Suprapubic skin (tissue), 4 donors: ENCODE measurements around the gene AGPAT2. TPM values are rescaled to one million over a fixed set of nuclear protein-coding genes. Genes with fewer than 3 reads are reported as not detected.

Experiments used
- DNase-seq, 2 donors: peaks; one replicate each; pipeline ENCODE4 v3.0.0-alpha.2; 2019; ENCODE audit warnings: low spot score in 2 of 2
- H3K27ac ChIP-seq: fragments of 200-600 bp; sonication (generic); one replicate; pipeline ENCODE4 v1.5.1; 2019
- H3K27me3 ChIP-seq: fragments of 200-600 bp; sonication (generic); one replicate; pipeline ENCODE4 v1.5.1; 2019
- H3K36me3 ChIP-seq: fragments of 200-600 bp; sonication (generic); one replicate; pipeline ENCODE4 v1.5.1; 2019
- H3K4me1 ChIP-seq: fragments of 200-600 bp; sonication (generic); one replicate; pipeline ENCODE4 v1.5.1; 2019
- H3K4me3 ChIP-seq: fragments of 200-600 bp; sonication (generic); one replicate; pipeline ENCODE4 v1.5.1; 2019; ENCODE audit warnings: mild to moderate bottlenecking
- H3K9me3 ChIP-seq: fragments of 200-600 bp; sonication (generic); one replicate; pipeline ENCODE4 v1.5.1; 2019
- EP300 ChIP-seq: sonication (generic); formaldehyde crosslinking; IDR thresholded peaks from one replicate; pipeline ENCODE4 v1.6.1; 2017; ENCODE audit warnings: antibody characterized with exemption
- POLR2A ChIP-seq, 2 donors: fragments of 450-650 bp; IDR thresholded peaks; one replicate each; pipeline ENCODE4 v1.6.1; 2017; ENCODE audit warnings: antibody characterized with exemption in 2 of 2, mild to moderate bottlenecking in 2 of 2, moderate library complexity in 2 of 2
- POLR2AphosphoS5 ChIP-seq, 3 donors: sonication (generic); formaldehyde crosslinking; IDR thresholded peaks; one replicate each; pipeline ENCODE4 v1.6.1; 2017; ENCODE audit warnings: antibody characterized with exemption in 3 of 3
- WGBS: methylation state at CpG from one replicate; pipeline ENCODE4 v1.1.5; 2018; 5-methylcytosine and 5-hydroxymethylcytosine counted together
- total RNA-seq, 4 donors: library from RNA; depleted of rRNA; stranded (reverse); fragments of >200 nt; gene quantifications; one replicate each; pipeline ENCODE4 v1.1.0, GENCODE V29; 2016
- TF ChIP-seq, protein P1 (sequence below), 2 donors: fragments of 200-600 bp in 1 of 2; fragments of 450-650 bp in 1 of 2; sonication (generic) in 1 of 2; IDR thresholded peaks; one replicate each; pipeline ENCODE4 v1.5.1; 2016 to 2019; ENCODE audit warnings: antibody characterized with exemption in 2 of 2, mild to moderate bottlenecking in 1 of 2, moderate library complexity in 1 of 2

AGPAT2 gene
- total RNA-seq, 4 donors from 2014 or later = 43.5 to 73.2 (median 63.5) TPM

DNA sequence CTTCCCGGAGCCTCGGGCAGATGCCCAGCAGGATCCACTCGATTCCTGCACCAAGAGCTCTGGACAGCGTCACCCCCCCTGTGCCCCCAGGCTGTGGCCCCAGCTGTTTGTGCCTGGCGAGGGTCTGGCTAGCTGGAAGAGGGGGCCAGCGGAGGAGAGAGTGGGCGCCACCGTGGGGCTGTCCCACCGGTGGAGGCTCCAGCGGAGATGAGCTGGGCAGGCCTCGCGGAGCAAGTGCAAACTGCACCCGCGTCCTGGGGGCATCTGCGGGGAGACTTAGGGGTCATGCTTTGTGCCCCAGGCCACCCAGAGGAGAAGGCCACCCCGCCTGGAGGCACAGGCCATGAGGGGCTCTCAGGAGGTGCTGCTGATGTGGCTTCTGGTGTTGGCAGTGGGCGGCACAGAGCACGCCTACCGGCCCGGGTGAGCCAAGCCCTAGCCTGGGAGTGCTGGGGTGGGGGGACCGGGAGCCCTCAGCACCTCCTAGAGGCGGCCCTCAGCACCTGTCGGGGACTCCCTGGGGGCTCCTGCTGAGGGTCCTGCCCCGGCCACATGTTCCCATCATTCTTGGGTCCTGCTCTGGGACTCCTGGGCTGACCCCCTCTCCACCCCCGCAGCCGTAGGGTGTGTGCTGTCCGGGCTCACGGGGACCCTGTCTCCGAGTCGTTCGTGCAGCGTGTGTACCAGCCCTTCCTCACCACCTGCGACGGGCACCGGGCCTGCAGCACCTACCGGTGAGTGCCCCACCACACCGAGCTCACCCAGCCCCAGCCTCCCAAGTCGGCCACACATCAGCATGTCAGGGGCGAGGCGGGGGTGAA is 19.1 kb downstream of the AGPAT2 start:
- H3K27ac ChIP-seq = no peak overlapping the region
- no peak for TF ChIP-seq POLR2AphosphoS5 (IDR thresholded peaks at IDR 0.05)
- TF ChIP-seq EP300 = no peak
- TF ChIP-seq, protein P1, sequence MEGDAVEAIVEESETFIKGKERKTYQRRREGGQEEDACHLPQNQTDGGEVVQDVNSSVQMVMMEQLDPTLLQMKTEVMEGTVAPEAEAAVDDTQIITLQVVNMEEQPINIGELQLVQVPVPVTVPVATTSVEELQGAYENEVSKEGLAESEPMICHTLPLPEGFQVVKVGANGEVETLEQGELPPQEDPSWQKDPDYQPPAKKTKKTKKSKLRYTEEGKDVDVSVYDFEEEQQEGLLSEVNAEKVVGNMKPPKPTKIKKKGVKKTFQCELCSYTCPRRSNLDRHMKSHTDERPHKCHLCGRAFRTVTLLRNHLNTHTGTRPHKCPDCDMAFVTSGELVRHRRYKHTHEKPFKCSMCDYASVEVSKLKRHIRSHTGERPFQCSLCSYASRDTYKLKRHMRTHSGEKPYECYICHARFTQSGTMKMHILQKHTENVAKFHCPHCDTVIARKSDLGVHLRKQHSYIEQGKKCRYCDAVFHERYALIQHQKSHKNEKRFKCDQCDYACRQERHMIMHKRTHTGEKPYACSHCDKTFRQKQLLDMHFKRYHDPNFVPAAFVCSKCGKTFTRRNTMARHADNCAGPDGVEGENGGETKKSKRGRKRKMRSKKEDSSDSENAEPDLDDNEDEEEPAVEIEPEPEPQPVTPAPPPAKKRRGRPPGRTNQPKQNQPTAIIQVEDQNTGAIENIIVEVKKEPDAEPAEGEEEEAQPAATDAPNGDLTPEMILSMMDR (IDR thresholded peaks at IDR 0.05) = no peak
- no peak for TF ChIP-seq POLR2A (IDR thresholded peaks at IDR 0.05)
- H3K4me1 ChIP-seq = peaks cover 15% of the 10 kb centered on the region
- WGBS = no CpG with 5 or more reads among the region's 40 CpGs
- no peak for DNase-seq
- peaks cover 8% of the 10 kb centered on the region for H3K36me3 ChIP-seq
- H3K4me3 ChIP-seq = peak overlapping the region; percentile 54
- H3K27me3 ChIP-seq = peaks cover 38% of the 10 kb centered on the region
- H3K9me3 ChIP-seq = no peaks in the 10 kb centered on the region

DNA sequence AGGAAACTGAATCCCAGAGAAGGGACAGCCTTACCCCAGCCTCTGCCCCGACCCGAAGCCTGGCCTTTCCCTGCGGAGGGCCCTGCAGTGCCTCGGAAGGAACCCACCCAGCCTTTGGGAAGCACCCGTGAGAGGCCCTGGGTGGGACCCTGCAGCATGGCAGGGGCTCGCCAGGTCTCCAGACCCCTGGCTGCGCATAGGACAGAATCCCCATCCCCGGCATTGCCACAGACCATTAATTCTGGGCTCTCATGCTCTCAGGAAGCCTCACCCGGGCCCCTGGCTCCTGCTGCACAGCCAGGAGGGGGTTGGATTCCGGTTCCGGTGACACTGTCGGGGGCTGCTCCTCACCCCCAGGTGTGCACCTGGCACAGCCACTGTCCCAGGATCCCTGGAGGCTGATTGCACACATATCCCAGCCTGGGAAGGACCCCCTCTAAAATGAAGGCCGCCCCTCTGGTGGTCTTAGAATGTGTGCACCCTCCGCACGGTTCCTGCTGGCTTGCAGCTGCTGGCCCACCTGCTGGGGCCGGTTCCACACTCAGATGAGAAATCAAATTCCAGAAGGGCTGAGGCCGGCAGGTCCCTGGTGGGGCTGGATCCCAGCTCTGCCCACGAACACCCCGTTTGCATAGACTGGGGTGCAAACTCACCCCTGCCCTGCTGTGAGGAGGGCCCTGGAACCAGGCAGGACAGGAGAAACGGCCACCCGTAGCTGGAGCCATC is 19.9 kb downstream of the AGPAT2 start:
- no peak overlapping the region for H3K27ac ChIP-seq

DNA sequence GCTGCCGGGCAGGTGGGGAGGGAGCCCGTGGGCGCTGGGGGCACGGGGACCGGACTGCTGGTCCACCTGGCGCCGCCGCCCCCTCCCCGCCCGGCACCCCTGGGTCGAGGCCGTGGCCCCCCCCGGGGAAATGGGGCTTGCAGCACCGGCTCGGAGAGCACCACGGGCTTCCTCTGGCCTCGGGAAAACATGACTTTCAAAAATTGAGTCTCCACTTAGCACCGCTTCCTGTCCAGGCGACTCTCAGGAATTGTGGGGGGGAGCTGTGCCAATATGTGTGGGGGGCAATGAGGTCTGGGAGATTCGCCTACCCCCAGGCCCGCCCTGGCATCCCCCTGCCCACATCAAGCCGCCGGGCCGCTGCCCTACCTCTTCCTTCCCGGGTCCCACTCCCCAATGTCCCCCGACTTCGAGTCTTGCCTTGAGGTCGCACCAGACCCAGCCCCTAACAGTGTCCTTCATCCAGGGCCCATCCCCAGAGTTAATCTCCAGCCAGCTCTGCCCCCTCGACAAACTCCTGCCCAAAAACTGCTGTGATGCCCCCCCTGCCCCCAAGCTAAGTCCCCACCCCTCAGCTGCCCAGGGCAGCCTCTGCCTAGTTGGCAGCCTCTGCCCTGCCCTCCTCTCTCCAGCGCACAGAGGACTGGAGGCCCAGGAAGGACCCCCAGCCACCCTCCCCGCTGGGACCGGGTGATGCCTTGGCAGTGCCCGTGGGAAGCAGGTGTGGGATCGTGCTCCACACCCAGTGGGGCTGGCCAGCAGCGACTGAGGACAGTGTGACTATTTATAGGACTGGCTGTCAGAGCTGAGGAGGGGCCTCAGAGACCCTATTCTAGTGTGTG is 20.7 kb downstream of the AGPAT2 start:
- H3K4me3 ChIP-seq = peak overlapping the region; percentile 54
- 17% methylated on average over 1 of the region's 35 CpGs for WGBS
- no peaks in the 10 kb centered on the region for H3K36me3 ChIP-seq
- H3K27me3 ChIP-seq = peaks cover 38% of the 10 kb centered on the region
- no peak overlapping the region for H3K27ac ChIP-seq
- DNase-seq = no peak
- H3K9me3 ChIP-seq = no peaks in the 10 kb centered on the region
- H3K4me1 ChIP-seq = peaks cover 15% of the 10 kb centered on the region
- no peak for TF ChIP-seq EP300
- no peak for TF ChIP-seq POLR2A (IDR thresholded peaks at IDR 0.05)
- TF ChIP-seq, protein P1 (IDR thresholded peaks at IDR 0.05) = no peak
- no peak for TF ChIP-seq POLR2AphosphoS5 (IDR thresholded peaks at IDR 0.05)

More for the DNA sequence above, 19.9 kb downstream of the AGPAT2 start:
- Histone ChIP-seq H3K36me3 (peaks cover under 1% of the 10 kb centered on the region), H3K9me3 (no peaks in the 10 kb centered on the region), H3K4me3 (peak overlapping the region; percentile 54), H3K27me3 (peaks cover 38% of the 10 kb centered on the region), H3K4me1 (peaks cover 15% of the 10 kb centered on the region)
- TF ChIP-seq EP300 (no peak), POLR2AphosphoS5 (IDR thresholded peaks at IDR 0.05) (no peak), POLR2A (IDR thresholded peaks at IDR 0.05) (no peak)
- TF ChIP-seq, protein P1 (IDR thresholded peaks at IDR 0.05) = no peak
- no peak for DNase-seq
- WGBS = 47% methylated on average over 14 of the region's 21 CpGs

DNA sequence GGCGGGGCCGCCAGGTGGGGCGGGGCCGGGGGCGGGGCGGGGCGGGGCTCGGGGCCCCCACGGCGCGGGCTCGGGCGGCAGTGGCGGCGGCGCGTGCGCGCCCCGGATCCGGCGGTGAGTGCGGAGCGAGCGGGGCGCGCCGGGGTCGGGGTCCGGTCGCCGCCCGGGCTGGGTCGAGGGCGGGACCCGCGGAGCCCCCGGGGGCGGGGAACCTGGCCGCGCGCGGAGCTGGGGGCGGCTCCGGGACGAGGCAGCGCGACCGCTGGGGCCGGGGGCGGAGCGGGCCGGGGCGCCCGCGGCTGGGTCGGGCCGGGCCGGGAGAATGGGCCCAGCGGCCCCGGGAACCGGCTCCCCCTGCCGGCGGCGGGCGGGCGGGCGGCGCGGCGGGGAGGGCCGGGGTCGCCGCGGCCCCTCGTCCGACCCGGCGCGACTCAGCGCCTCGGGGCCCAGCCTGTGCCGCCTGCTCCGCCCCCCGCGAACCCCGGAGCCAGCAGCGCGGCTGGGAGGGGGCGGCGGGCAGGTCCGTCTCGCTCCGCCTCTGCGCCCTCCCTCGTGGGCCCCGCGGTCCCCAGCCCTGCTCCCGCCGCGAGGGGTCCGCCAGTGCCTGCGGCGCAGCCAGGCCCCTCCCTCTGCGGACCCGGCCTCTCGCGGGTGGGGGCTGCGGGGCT is 21.4 kb downstream of the AGPAT2 start:
- H3K4me3 ChIP-seq = peak overlapping the region; percentile 54
- H3K36me3 ChIP-seq = no peaks in the 10 kb centered on the region
- no peak for TF ChIP-seq POLR2AphosphoS5 (IDR thresholded peaks at IDR 0.05)
- no peak for TF ChIP-seq POLR2A (IDR thresholded peaks at IDR 0.05)
- TF ChIP-seq, protein P1 (IDR thresholded peaks at IDR 0.05) = no peak
- TF ChIP-seq EP300 = no peak
- H3K4me1 ChIP-seq = peaks cover 15% of the 10 kb centered on the region
- DNase-seq = no peak
- H3K27ac ChIP-seq = no peak overlapping the region
- no peaks in the 10 kb centered on the region for H3K9me3 ChIP-seq
- WGBS = no CpG with 5 or more reads among the region's 109 CpGs
- peaks cover 38% of the 10 kb centered on the region for H3K27me3 ChIP-seq
